Umbilical cord (tissue), 2 donors: ENCODE data around the gene CALB2. TPM values are rescaled to one million over a fixed set of nuclear protein-coding genes. Genes with fewer than 3 reads are reported as not detected.
"Not testable (repeated sequence)": the region's sequence is repeated elsewhere in the genome, so short reads cannot be mapped to it uniquely, and the experiment has no call there.

Experiments used
- DNase-seq: peaks from one replicate; pipeline ENCODE4 v3.0.0-alpha.2; 2015; ENCODE audit warnings: low spot score
- total RNA-seq: library from RNA; depleted of rRNA; stranded (reverse); fragments of >200 nt; gene quantifications from one replicate; pipeline ENCODE4 v1.2.3, GENCODE V29; 2014; ENCODE audit warnings: low replicate concordance; ENCODE audit not compliant: insufficient read depth

The CALB2 gene
- 1.7 TPM for total RNA-seq

- DNase-seq: peak; percentile 63
Observed at GRCh38 chr16:71358464-71358998, at the start of gene CALB2. CALB2 (plus strand) TSS chr16:71358723; CDS start chr16:71358793, 70 bp downstream.

- peak; percentile 3 for DNase-seq
Observed at GRCh38 chr16:71311553-71312158, 46.9 kb upstream of the CALB2 start.

- not testable (repeated sequence) for DNase-seq
Observed at GRCh38 chr16:71313591-71313990, 44.9 kb upstream of the CALB2 start.

GRCh38 chr16:71315269-71315668 lies 43.3 kb upstream of the CALB2 start:
- no peak for DNase-seq

GRCh38 chr16:71319999-71320398 lies 38.5 kb upstream of the CALB2 start:
- DNase-seq: no peak

GRCh38 chr16:71327720-71328119 lies 30.8 kb upstream of the CALB2 start:
- DNase-seq: no peak

- DNase-seq: no peak
Observed at GRCh38 chr16:71328151-71328550, 30.4 kb upstream of the CALB2 start.

GRCh38 chr16:71337631-71338030 lies 20.9 kb upstream of the CALB2 start:
- DNase-seq: no peak

GRCh38 chr16:71338193-71338592 lies 20.3 kb upstream of the CALB2 start:
- no peak for DNase-seq

- no peak for DNase-seq
Observed at GRCh38 chr16:71338632-71339031, 19.9 kb upstream of the CALB2 start.

GRCh38 chr16:71339236-71340171 lies 19.0 kb upstream of the CALB2 start:
- no peak for DNase-seq

- DNase-seq: no peak
Observed at GRCh38 chr16:71340406-71340805, 18.1 kb upstream of the CALB2 start.

GRCh38 chr16:71341881-71342280 lies 16.6 kb upstream of the CALB2 start:
- DNase-seq: no peak

GRCh38 chr16:71343078-71343477 lies 15.4 kb upstream of the CALB2 start:
- DNase-seq: no peak

- no peak for DNase-seq
Observed at GRCh38 chr16:71344315-71344905, 14.1 kb upstream of the CALB2 start.

GRCh38 chr16:71345031-71345430 lies 13.5 kb upstream of the CALB2 start:
- DNase-seq: no peak

GRCh38 chr16:71347146-71347545 lies 11.4 kb upstream of the CALB2 start:
- no peak for DNase-seq

- DNase-seq: no peak
Observed at GRCh38 chr16:71348262-71349085, 10.0 kb upstream of the CALB2 start.

GRCh38 chr16:71350821-71351557 lies 7.5 kb upstream of the CALB2 start:
- DNase-seq: no peak

- no peak for DNase-seq
Observed at GRCh38 chr16:71351558-71351901, 7.0 kb upstream of the CALB2 start.

- no peak for DNase-seq
Observed at GRCh38 chr16:71352466-71352865, 6.1 kb upstream of the CALB2 start.
